Posterior vena cava (tissue), 2 donors: ENCODE measurements around the gene NRCAM. TPM values are rescaled to one million over a fixed set of nuclear protein-coding genes. Genes with fewer than 3 reads are reported as not detected.

ENCODE experiments used
- DNase-seq: peaks from one replicate; pipeline ENCODE4 v3.0.0-alpha.2; 2020; ENCODE audit warnings: low spot score
- intact Hi-C, 2 donors: fragments of 100-400 bp; cut with DNase I; formaldehyde crosslinking; loops; one replicate each; pipeline versions ENCODE4 v1.14.1 to v1.14.2; 2022 to 2023
- total RNA-seq, 2 donors: library from RNA; stranded (reverse); fragmentation: NEBNext Ultra II Directional; extraction: Animal tissue kit (Norgen Biotek cat#: 25700); gene quantifications; one replicate each; pipeline ENCODE4 v1.2.1, GENCODE V29; 2021
- donor health status: DM: yes; HTN: yes; CAD: no.
- donor health status: DM: yes; HTN: yes; CAD: no.

Gene NRCAM
- total RNA-seq, 2 donors from 2014 or later: 1.5 to 1.7 TPM

DNA sequence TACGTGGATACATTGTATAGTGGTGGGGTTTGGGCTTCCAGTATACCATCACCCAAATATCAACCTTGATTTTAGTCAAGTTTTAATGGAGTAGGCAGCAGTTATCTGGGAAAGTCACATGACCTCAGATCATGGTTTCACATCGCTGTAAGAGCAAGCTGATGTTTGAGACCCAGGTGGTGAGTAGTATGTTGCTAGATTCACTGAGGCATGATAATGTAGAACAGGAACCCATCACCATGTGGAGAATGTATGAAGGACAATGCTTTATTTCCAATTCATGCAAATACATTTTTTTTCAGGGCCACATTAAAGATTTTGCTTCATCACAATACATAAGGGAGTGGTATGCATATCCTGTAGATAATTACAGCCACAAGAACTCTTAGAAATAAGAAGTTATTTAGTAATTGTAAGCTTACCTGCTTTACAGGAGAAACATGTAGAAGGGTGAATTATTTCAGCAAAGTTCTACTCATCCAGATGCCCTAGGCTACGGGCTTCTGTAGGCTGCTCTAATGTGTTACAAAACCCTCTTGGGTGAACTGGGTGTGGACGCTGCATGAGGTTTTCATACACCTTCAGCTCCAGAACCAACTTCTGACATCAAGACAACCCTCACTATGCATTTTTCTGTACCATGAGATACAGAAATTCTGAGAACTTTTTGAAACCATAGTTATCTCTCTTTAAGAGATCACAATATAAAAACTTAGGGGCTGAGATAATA is 298.5 kb downstream of the NRCAM start:
- intact Hi-C loops: no loop called here
- DNase-seq: no peak

DNA sequence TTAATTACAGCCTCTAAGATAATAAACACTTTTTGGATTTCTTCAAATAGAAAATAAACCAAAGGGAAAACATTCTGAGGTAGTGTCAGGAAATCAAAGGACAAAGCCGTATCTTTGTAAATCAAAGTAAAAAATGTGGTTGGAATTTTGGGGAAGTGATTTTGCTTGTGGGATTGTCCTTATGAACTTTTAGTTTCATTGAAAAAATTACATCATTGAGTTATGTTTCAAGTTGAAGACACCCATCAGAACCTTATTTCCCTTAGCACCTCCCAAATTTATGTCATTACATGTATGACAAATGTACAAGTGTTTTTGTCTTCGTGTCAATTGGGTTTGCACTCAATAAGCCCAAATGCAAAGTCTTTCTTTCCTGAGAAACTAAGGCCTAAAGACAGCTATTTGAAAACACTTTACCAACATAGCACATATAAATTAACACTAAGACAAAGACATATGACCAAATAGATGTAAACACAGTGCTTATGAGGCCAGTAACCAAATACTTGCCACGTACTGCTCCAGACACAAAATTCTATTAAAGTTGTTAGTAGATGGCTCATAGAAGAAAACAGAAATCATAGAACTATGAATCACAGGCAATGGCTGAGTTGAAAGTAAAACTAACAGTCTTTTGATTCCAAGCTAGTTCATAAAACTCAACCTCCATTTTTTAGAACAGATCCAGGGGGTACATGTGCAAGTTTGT is 299.2 kb downstream of the NRCAM start:
- intact Hi-C loops: no loop called here
- no peak for DNase-seq

DNA sequence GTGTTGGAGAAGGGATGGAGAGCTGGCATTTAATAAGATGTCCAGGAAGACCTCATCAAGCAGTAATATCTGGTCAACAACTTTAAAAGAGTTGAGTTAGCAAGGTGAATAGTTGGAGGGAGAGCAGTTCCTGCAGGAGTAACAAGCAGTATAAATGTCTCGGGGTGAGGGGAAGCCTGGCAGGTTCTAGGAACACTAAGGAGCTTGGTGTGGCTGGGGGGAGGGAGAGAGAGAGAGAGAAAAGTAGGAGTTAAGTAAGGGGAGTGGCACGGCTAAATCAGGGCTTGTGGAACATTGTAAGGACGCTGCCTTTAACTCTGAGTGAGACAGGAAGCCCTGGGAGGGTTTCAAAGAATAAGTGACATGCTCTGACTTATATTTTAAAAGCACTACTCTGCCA is 304.0 kb downstream of the NRCAM start:
- no peak for DNase-seq
- intact Hi-C loops: no loop called here

DNA sequence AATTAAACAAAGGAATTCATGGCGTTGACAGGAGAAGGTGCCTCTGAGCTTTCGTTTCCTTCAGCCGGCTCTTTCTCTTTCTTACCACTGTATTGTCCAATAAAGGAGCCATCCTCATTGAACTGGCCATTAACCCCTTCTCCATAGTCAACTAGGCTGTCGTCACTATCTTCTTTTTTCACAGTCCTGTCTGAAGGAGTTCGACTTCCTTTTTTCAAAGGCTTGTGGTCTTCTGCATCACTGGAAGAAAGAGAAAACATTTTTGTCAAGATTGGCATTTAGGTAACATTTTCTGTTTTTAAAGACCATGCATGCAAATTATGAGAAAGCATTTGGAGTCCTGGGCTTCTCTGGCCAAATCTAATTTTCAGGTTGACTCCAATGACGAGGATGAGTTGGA is 306.3 kb downstream of the NRCAM start:
- intact Hi-C loops: loop anchor here in 1 of 2 donors (10.0 kb wide), 1 partner anchor 275 kb away; no protein-coding TSS in a partner anchor
- DNase-seq: no peak

DNA sequence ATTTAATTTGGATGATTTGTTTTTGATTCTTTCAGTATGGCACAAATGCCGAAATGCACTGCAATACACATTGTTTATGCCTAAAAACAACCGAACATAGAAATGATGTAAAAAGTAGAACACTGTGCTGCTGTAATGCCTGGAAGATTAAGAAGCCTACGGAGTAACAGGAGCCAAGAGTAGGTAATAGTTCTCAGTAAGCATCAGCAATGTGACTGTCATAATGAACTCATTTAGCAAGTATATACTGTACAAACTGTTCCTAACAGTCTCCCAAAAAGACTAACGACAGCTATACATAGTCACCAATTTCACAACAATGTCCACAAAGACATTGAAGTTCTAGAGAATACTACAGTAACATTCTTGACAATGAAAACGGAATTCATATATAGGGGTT is 307.1 kb downstream of the NRCAM start:
- intact Hi-C loops: loop anchor here in 1 of 2 donors (10.0 kb wide), 1 partner anchor 274 kb away; no protein-coding TSS in a partner anchor

DNA sequence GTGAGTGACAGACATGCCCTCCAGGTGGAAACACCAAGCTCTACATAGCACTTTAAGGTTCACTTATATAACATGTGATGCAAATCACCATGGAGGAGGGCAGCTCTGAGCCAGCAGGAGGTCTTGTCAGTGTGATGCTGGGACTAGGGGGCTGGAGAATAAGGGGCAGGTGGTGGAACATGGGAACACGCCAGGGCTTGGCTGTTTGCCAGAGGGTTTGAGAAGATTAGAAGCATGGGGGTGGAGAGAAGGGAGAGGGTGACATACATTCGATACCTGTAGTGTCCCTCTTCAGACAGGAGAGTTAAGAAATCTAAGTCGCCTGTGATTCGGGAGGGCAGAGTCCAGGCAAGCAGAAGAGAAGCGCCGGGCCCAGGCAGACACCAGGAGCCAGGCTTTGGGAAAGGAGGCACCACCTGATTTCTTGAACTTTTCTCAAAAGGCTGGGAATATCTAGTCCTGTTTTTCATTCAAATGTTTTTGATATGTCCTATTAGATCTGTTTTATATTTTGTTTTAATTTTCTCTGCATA is 309.1 kb downstream of the NRCAM start:
- intact Hi-C loops: loop anchor here in 1 of 2 donors (10.0 kb wide), 1 partner anchor 272 kb away; no protein-coding TSS in a partner anchor
- no peak for DNase-seq

More for the DNA sequence above, 307.1 kb downstream of the NRCAM start:
- DNase-seq: no peak

DNA sequence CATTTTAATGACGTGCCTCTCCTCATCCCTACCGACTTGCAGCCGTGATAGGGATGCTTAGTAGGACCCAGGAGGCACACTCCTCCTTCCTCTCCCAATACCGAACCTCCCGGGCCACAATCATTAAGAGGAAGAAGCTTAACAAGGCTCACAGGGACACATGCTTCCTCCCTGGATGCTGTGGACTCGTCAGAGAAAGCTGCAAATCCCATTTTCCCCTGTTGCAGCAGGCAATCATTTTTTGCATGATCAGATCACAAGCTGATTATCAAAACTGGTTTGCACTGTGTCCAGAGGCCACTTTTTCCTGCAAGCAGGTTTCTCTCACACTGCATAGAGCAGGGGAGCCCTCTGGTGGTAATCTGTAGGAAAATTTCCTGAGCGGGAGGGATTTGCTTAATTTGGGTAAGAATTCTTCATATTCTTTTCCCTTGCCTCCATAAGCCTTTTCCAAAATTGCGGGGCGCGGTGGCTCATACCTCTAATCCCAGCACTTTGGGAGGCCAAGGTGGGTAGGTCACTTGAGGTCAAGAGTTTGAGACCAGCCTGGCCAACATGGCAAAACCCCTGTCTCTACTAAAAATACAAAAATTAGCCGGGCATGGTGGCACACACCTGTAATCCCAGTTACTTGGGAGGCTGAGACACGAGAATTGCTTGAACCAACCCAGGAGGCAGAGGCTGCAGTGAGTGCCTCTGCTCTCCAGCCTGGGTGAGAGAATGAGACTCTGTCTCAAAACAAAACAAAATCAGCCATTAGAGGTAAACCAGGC is 310.0 kb downstream of the NRCAM start:
- no peak for DNase-seq
- intact Hi-C loops: loop anchor here in 1 of 2 donors (10.0 kb wide), 1 partner anchor 271 kb away; no protein-coding TSS in a partner anchor

DNA sequence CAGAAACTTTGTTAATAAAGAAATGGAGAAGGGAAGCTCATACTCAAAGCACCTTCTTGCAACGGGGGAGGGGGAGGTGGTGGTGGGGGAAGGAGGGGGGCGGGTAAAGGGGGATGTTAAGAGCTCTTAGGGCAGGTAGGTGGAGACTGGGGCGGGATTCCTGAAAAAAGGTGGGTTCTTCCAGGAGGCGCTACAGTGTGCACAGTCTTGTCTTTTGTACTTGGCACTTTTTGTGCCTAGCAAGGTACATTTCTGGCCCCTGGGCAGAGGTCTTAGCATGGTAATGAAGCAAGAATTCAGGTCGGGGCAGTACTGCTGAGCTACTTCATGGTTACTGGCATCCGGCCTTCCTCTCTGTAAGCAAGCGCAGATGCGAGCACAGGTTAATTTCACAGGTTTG is 310.8 kb downstream of the NRCAM start:
- intact Hi-C loops: loop anchor here in 1 of 2 donors (10.0 kb wide), 1 partner anchor 271 kb away; no protein-coding TSS in a partner anchor
- DNase-seq: no peak

DNA sequence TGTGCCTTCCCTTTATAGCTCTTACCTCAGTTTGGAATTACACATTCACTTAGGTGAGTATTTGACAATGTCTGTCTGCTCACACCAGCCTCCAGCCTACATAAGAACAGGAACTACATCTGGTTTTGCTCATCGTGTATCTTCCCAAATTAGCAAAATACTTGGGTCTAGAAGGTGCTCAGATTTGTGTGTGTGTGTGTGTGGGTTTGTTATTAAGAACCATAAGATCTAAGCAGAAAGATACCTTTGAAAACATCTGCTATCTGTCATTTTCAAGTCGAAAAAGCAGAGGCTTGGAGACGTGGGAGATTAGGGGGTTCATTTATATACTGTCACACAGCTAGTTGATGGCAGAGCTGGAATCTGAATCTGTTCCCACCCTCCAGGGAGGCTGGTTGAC is 311.3 kb downstream of the NRCAM start:
- intact Hi-C loops: loop anchor here in 1 of 2 donors (10.0 kb wide), 1 partner anchor 270 kb away; no protein-coding TSS in a partner anchor
- no peak for DNase-seq

DNA sequence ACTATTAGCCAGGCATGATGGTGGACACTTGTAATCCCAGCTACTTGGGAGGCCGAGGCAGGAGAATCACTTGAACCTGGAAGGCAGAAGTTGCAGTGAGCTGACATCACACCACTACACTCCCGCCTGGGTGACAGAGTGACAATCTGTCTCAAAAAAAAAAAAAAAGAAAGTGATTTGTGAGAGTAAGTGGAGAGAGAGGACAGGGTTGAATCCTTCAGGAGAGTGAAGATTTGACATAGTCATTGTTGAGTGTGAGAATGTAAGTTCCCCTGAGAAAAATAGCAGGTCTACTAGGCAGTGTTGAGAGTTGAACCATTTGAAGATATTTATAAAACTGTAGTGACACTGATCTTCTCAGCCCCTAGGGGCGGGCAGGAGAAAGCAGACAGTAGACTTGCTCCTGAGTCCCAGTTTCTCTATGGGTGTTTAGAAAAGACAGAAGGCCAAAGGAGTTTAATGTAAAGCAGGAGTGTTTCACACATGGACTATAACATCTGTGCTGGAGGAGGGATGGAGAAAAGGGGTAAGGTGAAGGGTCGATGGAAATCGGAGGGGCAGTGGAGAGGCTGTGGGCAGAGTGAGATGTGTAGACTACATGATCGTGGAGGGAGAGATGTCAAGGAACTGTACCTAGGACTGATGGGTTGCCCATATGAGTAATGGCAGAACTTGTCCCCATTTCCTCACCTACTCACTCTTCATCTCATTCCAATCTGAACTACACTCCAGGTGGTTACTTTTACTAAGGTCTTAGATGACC is 312.4 kb downstream of the NRCAM start:
- DNase-seq: no peak
- intact Hi-C loops: loop anchor here in 1 of 2 donors (10.0 kb wide), 1 partner anchor 269 kb away; no protein-coding TSS in a partner anchor

DNA sequence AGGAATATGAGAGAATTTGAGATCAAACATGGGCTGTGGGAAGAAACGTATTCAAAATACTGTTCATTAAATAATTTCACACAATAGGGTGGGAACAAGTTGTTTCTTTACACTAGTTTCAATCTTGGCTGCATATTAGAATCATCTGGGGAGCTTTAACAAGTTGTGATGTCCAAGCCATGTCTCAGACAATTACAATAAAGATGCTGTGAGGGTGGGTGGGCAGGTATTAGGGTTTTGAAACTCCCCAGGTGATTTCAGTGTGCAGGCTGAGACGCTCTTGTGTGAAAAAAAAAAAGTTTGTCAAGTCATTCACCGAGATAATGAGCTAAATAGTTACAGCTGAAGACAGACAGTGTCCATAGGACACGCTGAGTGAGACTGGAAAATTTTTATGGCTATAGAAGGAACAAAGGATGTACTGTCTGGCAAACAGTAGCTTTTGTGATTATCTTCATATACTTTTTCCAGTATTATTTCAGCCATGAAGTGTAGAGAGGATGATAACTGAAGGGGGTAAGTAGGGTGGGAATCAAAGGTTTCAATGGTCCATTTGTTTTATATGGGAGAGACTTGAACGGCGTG is 313.5 kb downstream of the NRCAM start:
- intact Hi-C loops: loop anchor here in 1 of 2 donors (10.0 kb wide), 1 partner anchor 268 kb away; no protein-coding TSS in a partner anchor
- no peak for DNase-seq

DNA sequence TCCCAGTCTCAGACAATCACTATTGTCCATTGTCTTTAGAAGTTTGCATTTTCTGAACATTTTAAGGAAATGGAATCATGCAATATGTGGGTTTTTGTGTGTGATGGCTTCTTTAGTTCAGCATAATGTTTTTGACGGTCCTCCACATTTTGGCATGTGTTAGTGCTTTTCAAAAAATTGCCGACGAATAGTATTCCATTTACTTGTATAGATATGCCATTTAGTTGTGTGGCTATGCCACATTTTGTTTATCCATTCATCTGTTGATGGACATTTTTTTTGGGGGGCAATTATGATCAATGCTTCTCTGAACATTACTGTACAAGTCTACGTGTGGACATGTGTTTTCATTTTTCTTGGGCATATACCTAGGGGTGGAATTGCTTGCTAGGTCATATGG is 314.1 kb downstream of the NRCAM start:
- DNase-seq: no peak

DNA sequence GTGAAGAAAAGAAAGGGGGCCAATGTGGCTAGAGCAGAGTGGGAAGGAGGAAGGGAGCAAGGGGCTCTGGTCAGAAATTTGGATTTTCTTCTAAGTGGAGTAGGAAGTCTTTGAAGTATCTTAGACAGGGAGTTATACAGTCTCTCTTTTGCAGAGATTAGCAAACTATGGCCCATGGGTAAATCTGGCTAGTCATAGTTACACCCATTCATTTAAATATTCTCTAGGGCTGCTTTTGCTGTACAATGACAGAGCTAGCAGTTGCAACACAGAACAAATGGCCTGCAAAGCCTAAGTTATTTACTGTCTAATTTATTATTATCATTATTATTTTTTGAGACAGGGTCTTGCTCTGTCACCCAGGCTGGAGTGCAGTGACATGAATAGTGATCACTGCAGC is 315.6 kb downstream of the NRCAM start:
- intact Hi-C loops: loop anchor here in 1 of 2 donors (10.0 kb wide), 1 partner anchor 266 kb away; no protein-coding TSS in a partner anchor
- DNase-seq: no peak

More for the DNA sequence above, 314.1 kb downstream of the NRCAM start:
- intact Hi-C loops: loop anchor here in 1 of 2 donors (10.0 kb wide), 1 partner anchor 267 kb away; no protein-coding TSS in a partner anchor

DNA sequence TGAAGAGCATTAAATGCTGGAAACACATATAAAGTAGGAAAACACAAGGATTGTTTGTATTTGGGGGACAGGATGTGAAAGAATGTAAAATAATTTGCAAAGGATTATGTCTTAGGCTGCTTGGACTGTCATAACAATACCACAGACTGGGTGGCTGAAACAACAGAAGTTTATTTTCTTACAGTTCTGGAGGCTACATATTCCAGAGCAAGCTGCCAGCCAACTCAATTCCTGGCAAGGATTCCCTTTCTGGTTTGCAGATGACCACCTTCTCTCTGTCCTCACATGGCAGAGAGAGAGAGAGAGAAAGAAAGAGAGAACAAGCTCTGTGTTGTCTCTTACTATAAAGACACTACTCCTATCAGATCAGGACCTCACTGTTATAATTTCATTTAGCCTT is 317.3 kb downstream of the NRCAM start:
- no peak for DNase-seq
- intact Hi-C loops: loop anchor here in 1 of 2 donors (10.0 kb wide), 1 partner anchor 84 kb away; no protein-coding TSS in a partner anchor

DNA sequence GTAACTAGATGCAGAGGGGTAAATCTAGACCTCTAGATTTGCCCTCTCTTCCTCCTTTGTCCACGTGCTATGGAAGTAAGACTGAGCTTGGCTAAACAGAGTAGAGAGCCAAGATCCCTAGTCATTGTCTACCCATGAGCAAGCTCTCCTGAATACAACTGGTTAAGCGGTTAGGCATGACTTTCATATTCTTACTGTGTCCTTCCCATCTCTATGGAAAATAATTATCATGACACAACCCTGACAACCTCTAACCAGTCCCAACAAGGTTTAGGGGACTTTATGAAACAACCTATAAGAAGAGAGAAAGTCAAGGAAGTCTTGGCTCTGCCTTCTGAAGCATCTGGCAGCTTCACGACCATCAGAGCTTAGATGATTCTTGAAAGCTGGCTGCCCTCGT is 318.2 kb downstream of the NRCAM start:
- intact Hi-C loops: loop anchor here in 1 of 2 donors (10.0 kb wide), 1 partner anchor 83 kb away; no protein-coding TSS in a partner anchor
- DNase-seq: no peak

DNA sequence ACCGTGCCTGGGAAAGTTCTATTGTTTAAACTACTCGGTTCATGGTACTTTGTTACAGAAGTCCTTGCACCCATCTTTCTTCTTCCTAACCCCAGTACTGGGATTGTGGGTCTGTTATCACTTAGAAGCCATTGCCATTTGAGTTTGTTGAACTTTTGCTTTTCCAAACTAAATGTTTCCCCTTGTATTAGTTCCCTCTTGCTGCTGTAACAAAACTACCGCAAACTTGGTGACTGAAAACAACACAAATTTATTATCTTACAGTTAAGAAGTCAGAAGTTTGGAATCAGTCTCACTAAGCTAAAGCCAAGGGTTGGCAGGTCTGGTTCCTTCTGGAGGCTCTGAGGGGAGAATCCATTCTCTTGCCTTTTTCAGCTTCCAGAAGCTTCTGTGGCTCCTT is 319.2 kb downstream of the NRCAM start:
- no peak for DNase-seq
- intact Hi-C loops: loop anchor here in 1 of 2 donors (10.0 kb wide), 1 partner anchor 82 kb away; no protein-coding TSS in a partner anchor

DNA sequence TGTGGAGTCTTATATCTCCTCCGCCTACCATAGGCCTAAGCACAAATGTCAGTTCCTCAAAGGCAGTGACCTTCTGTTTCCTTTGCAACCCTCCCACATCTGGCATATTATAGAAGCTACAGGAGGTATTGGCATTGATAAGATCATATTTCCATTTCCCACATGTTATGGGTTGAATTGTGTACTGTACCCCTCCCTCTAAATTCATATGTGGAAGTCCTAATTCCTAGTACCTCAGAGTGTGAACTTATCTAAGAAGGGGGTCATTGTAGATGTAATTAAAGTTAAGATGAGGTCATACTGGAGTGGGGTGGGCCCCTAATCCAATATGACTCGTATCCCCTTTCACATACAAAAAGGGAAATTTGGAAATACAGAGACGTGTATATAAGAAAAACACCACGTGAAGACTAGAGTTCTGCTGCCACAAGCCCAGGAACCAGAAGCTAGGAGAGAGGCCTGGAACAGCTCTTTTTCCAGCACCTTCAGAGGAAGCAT is 320.0 kb downstream of the NRCAM start:
- DNase-seq: no peak
- intact Hi-C loops: loop anchor here in 1 of 2 donors (10.0 kb wide), 1 partner anchor 81 kb away; no protein-coding TSS in a partner anchor
